ENCODE data around the gene CREB5.

GRCh38 chr7:28477041-28477442, 64.7 kb downstream of the CREB5 start:
- TF ChIP-seq CTCF (IDR thresholded peaks at IDR 0.05 in 4 of 5, conservative IDR thresholded peaks at IDR 0.05 in 1 of 5) (no peak), POLR2A (IDR thresholded peaks at IDR 0.05) (no peak)

Measured in gastrocnemius medialis (tissue), 4 donors.